ENCODE results near the gene SSBP3.
"Not testable (repeated sequence)": the region's sequence is repeated elsewhere in the genome, so short reads cannot be mapped to it uniquely, and the experiment has no call there.

DNA sequence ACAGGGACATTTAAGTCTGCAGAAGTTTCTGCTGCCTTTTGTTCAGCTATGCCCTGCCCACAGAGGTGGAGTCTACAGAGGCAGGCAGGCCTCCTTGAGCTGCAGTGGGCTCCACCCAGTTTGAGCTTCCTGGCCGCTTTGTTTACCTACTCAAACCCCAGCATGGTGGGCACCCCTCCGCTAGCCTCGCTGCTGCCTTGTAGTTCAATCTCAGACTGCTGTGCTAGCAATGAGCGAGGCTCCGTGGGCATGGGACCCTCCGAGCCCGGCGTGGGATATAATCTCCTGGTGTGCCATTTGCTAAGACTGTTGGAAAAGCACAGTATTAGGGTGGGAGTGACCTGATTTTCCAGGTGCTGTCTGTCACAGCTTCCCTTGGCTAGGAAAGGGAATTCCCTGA lies 42.6 kb upstream of the SSBP3 start:
- TF ChIP-seq, protein P1, sequence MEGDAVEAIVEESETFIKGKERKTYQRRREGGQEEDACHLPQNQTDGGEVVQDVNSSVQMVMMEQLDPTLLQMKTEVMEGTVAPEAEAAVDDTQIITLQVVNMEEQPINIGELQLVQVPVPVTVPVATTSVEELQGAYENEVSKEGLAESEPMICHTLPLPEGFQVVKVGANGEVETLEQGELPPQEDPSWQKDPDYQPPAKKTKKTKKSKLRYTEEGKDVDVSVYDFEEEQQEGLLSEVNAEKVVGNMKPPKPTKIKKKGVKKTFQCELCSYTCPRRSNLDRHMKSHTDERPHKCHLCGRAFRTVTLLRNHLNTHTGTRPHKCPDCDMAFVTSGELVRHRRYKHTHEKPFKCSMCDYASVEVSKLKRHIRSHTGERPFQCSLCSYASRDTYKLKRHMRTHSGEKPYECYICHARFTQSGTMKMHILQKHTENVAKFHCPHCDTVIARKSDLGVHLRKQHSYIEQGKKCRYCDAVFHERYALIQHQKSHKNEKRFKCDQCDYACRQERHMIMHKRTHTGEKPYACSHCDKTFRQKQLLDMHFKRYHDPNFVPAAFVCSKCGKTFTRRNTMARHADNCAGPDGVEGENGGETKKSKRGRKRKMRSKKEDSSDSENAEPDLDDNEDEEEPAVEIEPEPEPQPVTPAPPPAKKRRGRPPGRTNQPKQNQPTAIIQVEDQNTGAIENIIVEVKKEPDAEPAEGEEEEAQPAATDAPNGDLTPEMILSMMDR (IDR thresholded peaks at IDR 0.05) = not testable (repeated sequence)
- not testable (repeated sequence) for TF ChIP-seq ZFX (IDR thresholded peaks at IDR 0.05; ENCODE audit: borderline replicate concordance)
